PC-3 (cell line): Measurements from ENCODE around the gene ARMC8.
A peak's percentile ranks its signal among the peaks of the same experiment; 100 is the strongest.

ENCODE experiments used
- CTCF ChIP-seq: fragments of 300-600 bp; sonication (generic); conservative IDR thresholded peaks from 2 replicates; pipeline ENCODE4 v1.5.1; 2017; ENCODE audit warnings: antibody characterized with exemption, low read depth, mild to moderate bottlenecking, low read length
- EZH2 ChIP-seq: fragments of 300-600 bp; sonication (generic); IDR thresholded peaks from one replicate; pipeline ENCODE4 v1.6.1; 2017; ENCODE audit warnings: antibody characterized with exemption, mild to moderate bottlenecking, low read length; ENCODE audit not compliant: unreplicated experiment

- TF ChIP-seq CTCF, result peak; percentile 28; the same call in 1 of the 2 replicates
- no peak for TF ChIP-seq EZH2
Measured at GRCh38 chr3:138263104-138263503, 76.0 kb downstream of the ARMC8 start.
